GM18858 (cell line): Measurements from ENCODE around the gene MT1M.
"Not testable (repeated sequence)": the region's sequence is repeated elsewhere in the genome, so short reads cannot be mapped to it uniquely, and the experiment has no call there.

Experiments
- ATAC-seq: cut with Tn5 transposase; IDR thresholded peaks from one replicate; pipeline ENCODE4 v1.9.1; 2021; ENCODE audit not compliant: unreplicated experiment

MT1M gene

DNA sequence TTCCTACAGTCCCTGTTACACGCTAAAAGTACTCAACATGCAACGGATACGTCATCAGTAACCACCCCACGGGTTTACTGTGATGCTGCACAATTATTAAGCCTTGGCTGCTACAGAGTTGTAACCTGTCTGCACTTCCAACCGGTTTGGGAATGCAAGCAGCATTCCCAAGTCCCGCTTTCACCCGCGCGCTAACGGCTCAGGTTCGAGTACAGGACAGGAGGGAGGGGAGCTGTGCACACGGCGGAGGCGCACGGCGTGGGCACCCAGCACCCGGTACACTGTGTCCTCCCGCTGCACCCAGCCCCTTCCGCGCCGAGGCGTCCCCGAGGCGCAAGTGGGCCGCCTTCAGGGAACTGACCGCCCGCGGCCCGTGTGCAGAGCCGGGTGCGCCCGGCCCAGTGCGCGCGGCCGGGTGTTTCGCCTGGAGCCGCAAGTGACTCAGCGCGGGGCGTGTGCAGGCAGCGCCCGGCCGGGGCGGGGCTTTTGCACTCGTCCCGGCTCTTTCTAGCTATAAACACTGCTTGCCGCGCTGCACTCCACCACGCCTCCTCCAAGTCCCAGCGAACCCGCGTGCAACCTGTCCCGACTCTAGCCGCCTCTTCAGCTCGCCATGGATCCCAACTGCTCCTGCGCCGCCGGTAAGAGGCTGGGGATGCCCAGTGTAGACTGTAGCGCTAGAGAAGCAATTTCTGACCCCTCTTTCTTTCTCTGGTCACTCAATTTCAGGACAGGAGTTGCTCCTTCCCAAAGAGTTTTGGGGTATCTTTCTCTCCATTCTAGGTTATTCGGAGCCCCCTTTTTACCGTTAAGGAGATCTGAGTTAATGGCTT, 24.2 kb upstream of the MT1M start, which contains the start of gene MT2A:
Gene MT2A (plus strand): TSS at position 542 of the 833 bp plus-strand sequence. CDS start 72 bp downstream, at position 614.
- peak; percentile 75 for ATAC-seq

DNA sequence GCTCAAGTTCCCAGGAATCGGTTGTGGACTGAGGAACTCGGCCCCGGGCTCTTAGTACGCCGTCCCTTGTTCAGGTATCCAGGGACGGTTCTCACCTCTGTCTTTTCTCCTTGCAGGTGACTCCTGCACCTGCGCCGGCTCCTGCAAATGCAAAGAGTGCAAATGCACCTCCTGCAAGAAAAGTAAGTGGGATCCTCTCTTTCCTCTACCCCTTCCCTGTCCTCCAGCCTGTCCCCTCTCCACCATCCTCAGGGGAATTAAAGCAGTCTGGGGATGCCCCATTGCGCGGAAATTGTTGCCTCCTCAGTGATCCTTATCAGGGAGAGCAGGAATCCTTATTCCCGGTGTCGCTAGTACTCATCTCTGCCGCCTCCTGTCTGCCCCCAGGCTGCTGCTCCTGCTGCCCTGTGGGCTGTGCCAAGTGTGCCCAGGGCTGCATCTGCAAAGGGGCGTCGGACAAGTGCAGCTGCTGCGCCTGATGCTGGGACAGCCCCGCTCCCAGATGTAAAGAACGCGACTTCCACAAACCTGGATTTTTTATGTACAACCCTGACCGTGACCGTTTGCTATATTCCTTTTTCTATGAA, 23.5 kb upstream of the MT1M start:
- ATAC-seq = no peak

DNA sequence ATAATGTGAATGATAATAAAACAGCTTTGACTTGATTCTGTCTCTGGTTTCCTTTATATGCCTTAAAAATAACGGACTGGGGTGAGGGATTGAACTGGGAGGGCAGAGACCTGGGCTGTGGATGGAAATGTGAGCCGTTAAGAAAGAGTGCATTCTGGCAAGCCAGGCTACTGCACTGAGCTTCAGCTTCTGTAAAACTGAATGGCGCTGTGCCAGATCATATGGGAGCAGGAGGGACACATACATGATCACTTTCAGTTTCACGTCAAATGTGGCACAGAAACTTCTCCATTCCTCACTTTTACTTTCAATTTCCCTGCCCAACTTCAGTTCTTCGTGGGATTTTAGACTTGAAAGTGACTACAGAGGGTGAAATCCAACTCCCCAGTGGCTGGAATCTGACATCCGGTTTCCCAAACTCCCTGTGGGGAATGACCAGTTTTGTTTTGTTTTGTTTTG, 23.0 kb upstream of the MT1M start:
- ATAC-seq = peak; percentile 39

DNA sequence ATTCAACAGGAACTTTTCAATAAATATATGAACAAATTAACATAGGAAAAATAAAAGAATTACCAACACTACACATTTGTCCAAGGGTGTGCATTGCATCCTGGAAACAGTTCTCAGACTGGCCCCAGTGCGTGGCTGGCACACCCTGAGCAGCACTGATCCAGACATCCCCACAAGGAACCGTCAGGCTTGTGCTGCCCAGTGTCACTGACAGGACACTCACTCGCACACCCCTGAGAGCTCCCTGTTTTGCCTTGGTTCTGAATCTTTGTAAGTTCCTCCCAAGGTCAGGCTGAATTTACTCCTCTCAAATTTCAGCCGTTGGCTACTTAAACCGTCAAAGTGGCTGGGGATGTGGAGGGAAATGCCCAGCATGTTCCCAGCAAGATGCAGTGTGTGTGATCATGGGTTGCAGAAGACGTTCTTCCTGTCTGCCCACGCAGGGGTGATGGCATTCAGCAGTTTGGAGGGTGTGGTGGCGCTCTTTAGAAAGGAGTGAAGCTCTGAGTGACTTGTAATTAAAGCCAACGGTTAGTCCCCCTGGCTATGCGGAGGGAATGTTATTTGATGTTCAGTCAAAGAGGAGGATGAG, 22.3 kb upstream of the MT1M start:
- no peak for ATAC-seq

DNA sequence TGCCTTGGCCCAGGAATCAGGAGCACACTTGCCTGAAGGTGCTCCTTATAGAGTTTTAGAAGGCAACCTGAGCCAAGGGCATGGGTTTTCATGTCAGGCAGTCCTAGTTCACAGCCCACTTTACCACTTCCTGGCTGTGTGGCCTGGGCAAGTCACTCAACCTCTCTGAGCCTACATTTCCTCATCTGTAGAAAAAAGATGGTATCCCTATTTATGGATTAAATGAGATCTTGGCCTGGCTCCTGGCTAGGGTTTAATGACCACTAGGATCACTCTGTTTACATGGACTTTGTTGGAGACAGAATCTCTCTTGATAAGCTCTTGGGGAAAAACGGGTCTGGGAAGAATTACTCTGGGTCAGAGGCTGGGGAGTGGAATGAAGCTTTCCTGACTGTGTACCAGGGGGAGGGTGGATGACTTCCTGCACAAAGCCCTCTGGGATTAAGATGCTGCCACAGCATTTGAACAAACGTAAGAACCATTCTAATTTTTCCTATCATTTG, 21.8 kb upstream of the MT1M start:
- ATAC-seq = no peak

DNA sequence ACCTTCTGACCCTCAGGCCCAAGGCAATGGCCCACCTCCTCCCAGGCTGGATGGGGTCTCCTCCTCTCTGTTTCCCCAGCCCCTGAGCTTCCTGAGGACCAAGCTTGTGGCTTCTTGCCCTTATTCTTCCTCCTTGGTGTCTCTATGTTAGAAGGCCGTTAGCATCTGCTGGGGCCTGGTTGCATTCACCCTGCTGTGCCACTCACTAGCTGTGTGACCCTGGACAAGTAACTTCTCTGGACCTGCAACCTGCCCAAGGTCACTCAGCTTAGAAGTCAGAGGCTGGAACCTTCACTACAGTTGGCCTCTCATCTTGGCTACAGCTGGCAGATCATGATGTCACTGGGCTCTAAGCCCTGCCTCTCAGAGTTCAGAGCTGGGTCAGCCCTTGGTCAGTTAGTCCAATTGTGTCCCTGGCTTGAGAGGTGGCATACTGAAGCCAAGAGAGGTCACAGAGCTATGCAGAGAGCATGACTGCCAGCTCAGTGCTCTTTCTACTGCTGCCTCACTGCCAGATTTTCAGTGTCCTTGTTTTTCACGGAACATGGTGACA, 21.1 kb upstream of the MT1M start:
- ATAC-seq = no peak

DNA sequence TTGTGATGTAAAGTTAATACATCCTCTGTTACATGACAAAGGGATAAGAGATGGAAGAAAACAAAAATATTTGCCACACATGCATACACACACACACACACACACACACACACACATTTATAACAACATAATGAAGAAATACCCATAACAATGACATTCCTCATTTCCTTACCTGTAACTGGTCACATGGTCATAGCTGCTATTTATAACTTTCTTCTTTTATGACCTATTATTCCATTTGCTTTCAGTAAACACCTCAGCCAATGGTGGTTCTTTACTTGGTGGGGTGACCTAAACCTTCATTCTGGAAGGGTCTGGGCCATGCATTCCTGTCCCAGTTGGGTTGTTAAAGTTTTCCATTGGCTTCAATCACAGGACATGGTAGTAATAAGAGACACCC, 18.8 kb upstream of the MT1M start:
- ATAC-seq = no peak

DNA sequence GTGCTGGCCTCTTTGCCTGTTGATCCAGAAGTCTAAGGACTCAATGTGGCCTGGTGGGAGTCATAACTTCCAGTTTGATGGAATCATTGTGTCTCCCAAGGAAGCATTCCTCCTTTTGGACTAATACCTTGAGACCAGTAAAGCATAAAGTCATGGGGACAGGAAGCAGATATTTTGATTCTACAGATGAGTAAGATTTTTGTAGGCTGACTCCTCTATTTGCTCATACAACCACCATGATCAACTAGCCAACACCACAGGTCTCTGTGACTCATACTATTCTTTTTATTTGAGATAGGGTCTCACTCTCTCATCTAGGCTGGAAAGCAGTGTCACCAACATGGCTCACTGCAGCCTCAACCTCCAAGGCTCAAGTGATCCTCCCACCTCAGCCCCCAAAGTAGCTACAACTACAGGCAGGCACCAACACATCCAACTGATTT, 17.9 kb upstream of the MT1M start:
- no peak for ATAC-seq

DNA sequence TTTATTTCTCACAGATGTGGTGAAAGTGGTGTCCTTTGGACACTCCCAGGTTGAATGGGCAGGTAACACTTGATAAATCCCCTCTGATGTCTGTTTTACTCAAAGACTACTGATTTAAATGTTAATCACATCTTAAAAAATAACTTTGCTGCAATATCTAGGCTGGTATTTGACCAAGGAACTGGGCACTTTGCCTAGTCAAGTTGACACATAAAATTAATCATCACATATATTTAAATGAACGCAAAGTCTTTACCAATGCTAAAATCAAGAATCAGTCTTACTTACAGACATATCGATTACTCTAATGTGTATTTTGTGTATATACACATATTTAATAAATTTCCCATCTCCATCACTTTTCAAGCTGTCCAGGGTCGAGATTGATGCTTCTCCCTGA, 17.1 kb upstream of the MT1M start:
- no peak for ATAC-seq

DNA sequence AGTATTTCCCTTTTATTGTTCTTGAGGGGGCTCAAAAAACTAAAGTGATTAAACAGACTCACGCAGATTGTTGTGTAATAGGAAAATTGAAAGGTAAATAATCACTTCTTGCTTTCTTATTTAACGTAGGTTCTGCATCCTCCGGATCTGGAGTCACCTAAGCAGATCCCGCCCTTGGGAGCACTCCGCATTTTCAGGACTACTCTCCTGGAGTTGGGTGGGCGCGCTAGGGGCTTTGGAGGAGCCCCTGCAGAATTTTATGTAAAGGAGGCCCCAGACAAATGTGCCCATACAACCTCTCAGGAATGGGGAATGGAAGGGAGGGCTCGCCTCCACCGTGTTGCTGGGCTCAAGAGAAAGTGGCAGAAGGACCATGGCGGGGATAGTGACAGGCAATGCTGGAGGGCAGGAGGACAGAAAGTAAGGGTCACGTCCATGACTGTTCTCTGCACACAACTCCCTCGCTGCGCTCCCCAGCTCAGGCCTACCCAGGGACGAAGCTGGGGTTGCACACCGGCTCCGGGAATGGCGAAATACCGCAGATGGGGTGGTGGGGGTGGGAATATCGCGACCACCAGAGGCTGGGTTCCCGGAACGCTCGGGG, 15.7 kb upstream of the MT1M start:
- no peak for ATAC-seq

DNA sequence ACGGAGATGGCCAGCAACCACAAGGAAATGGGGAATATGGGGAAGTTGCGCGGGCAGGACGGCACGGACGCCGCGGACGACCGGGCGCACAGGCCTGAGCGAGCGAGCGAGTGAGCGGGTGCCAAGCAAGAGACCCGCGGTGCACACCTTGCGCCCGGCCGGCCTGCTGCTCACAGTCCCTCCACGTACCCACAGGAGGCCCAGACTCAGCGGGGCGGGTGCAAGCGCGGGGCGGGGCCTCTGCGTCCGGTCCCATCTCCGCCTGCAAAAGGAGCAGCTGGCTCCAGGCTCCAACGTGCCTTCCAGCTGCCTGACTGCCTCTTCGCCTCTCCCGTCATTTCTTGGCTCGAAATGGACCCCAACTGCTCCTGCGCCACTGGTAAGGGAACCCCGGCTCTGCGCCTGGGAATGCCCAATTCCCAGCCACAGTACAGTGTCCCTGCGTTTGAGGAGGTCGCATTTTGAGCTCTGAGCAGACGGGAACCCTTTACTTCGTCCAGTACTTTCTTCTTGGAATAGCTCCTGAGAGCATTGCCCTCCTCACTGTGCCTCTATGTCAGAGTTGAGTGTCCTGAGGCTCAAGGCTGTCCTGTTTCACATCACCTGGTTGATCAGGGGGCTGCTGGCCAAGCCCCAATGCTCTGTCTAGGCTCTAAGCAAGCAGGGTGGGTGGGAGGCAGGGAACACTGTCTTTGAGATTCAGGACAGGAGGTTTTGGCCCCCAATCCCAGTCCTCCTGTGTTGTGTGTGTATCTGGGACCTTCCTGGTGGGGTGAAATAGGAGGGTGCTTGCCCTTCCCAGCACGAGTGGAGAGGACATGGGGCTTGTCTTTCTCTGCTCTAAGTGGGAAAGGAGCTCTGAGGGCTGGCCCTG, 15.0 kb upstream of the MT1M start:
- no peak for ATAC-seq

DNA sequence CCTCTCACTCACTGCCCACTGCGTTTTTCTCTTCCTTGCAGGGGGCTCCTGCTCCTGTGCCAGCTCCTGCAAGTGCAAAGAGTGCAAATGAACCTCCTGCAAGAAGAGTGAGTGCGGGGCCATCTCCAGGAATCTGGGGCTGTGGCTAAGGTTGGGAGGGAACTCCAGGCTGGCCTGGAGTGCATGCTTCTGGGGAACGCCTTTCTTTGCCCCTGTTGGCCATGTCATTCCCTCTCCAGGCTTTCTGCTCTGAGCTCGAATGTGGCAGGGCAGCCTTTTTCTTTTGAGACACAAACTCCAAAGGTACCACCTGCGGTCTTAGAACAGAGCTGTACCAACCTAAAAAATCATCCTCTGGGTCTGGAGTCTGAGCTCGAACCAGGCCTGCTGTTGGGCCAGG, 14.3 kb upstream of the MT1M start:
- ATAC-seq = no peak

DNA sequence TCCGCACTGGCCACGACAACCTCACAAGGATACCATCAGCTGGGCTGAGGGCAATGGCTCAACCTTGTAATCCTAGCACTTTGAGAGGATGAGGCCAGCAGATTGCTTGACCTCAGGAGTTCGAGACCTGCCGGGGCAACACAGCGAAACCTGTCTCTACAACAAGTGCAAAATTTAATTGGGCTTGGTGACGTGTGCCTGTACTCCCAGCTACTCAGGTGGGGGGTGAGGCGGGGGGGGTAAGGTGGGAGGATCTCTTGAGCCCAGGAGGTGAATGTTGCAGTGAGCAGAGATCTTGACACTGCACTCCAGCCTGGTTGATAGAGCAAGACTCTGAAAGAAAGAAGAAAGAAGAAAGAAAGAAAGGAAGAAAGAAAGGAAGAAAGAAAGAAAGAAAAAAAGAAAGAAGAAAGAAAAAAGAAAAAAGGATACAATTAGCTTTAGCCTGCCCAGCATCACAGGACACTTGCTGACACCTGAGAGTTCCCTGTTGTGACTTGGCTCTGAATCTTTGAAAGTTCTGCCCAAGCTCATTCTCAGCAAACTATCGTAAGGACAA, 12.0 kb upstream of the MT1M start:
- ATAC-seq = no peak

DNA sequence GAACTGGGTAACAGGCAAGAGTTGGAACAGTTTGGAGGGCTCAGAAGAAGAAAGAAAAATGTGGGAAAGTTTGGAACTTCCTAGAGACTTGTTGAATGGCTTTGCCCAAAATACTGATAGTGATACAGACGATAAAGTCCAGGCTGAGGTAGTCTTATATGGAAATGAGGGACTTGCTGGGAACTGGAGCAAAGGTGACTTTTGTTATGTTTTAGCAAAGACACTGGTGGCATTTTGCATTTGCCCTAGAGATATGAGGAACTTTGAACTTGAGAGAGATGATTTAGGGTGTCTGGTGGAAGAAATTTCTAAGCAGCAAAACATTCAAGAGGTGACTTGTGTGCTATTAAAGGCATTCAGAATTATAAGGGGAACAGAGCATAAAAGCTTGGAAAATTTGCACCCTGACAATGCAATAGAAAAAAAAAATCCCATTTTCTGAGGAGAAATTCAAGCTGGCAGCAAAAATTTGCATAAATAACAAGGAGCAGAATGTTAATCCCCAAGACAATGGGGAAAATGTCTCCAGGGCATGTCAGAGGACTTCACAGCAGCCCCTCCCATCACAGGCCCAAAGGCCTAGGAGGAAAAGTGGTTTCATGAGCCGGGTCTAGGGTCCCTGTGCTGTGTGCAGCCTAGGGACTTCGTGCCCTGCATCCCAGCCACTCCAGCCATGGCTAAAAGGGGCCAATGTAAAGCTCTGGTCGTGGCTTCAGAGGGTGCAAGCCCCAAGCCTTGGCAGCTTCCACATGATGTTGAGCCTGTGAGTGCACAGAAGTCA, 10.6 kb upstream of the MT1M start:
- ATAC-seq = not testable (repeated sequence)

DNA sequence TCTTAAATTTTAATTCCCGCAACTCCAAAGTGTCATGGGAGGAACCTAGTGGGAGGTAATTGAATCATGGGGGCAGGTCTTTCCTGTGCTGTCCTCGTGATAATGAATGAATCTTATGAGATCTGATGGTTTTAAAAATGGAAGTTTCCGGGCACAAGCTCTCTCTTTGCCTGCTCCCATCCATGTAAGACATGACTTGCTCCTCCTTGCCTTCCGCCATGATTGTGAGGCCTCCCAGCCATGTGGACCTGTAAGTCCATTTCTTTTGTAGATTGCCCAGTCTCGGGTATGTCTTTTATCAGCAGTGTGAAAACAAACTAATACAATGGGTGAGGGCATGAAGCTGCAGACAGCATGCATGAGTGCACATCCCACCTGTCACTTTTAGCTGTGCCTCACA, 9.3 kb upstream of the MT1M start:
- ATAC-seq = not testable (repeated sequence)

DNA sequence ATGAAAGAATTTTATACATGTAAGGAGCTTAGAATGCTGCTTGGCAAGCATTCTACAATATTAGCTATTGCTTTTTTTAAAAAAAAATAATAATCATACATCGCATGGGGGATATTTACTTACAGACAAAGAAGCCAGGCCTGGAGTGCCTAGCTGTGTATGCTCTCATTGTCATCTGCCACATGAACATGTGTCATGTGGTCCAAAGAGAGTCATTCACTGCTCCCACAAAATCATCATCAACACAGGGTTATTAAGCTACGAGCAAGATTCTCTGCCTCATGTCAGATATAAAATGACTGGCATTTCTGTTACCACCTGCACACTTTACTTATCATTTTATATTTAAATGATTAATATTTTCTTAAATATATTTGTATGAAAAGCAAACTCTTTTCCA, 8.8 kb upstream of the MT1M start:
- ATAC-seq = no peak

DNA sequence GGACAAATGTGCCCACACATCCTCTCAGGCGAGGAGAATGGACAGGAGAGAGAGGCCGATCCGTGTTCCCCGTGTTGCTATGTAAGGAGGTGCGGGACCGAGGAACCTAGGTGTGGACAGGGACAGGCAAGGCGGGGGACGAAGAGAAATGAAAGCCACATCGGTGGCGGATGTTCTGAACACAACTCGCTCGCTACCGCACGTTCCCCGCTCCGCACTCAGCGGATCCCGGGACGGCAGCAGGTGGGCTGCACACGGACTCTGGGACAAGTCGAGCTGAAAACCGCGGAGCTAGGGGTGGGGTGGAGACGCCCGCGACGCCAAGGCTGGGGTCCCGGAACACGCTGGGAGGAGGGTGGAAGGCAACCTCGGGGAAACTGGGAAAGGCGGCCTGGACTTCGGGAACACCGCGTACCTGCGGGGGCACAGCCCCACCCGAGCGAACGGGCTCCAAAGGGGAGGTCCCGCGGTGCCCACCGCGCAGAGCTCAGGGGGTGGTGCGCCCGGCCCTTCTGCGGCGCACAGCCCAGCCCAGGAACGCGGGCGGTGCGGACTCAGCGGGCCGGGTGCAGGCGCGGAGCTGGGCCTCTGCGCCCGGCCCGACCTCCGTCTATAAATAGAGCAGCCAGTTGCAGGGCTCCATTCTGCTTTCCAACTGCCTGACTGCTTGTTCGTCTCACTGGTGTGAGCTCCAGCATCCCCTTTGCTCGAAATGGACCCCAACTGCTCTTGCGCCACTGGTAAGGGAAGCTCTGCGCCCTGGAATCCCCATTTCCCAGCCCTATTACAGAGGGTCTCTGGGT, 7.1 kb upstream of the MT1M start, which contains the start of gene MT1E:
Gene MT1E (plus strand): TSS at position 642 of the 803 bp plus-strand sequence. CDS start 71 bp downstream, at position 713.
- no peak for ATAC-seq
